ENCODE results near the gene ARHGAP23. TPM values are rescaled to one million over a fixed set of nuclear protein-coding genes. Genes with fewer than 3 reads are reported as not detected.

The ARHGAP23 gene
- total RNA-seq, 1 experiment from 2014 or later, result 97.9 TPM

- Mint-ChIP-seq H3K27me3 (ENCODE audit: low read depth) (no peaks in the 10 kb centered on the region), H3K36me3 (ENCODE audit: insufficient read depth in 1 of 3, low read depth in 3 of 3) (peaks cover 0 to 4% (median 2%) of the 10 kb centered on the region in 3 experiments; a peak in 4 of 7 replicates), H3K9me3 (no peaks in the 10 kb centered on the region), H3K4me3 (no peak overlapping the region; a peak in 1 of 5 replicates), H3K4me1 (peaks cover 52 to 58% of the 10 kb centered on the region in 2 experiments), H3K27ac (peak overlapping the region in 1 of 3 experiments; percentile 31; a peak in 2 of 7 replicates)
- H3K79me2 ChIP-seq (ENCODE audit: insufficient read depth, low read length), result peaks cover 27% of the 10 kb centered on the region; the same call in 1 of the 2 replicates
- peaks cover 11% of the 10 kb centered on the region for H3K23me2 ChIP-seq (ENCODE audit: insufficient read length, low read depth, low read length, poor library complexity, severe bottlenecking)
- H2BK15ac ChIP-seq (ENCODE audit: low read depth, low read length), result no peak overlapping the region
- TF ChIP-seq CTCF (conservative IDR thresholded peaks at IDR 0.05), result no peak
- H3K23ac ChIP-seq (ENCODE audit: insufficient read length, low read depth, low read length), result no peak overlapping the region
- H4K5ac ChIP-seq (ENCODE audit: insufficient read length, low read depth, low read length), result no peak overlapping the region
- H3K4me1 ChIP-seq (ENCODE audit: insufficient read depth, low read length), result peaks cover 8% of the 10 kb centered on the region; the same call in 1 of the 2 replicates
- H2AK5ac ChIP-seq (ENCODE audit: insufficient read length, low read length), result no peak overlapping the region
- H2BK120ac ChIP-seq (ENCODE audit: low read depth, low read length, poor library complexity, severe bottlenecking), result no peak overlapping the region
- H2BK20ac ChIP-seq (ENCODE audit: low read depth, low read length, poor library complexity, severe bottlenecking), result no peak overlapping the region
- H3K18ac ChIP-seq (ENCODE audit: insufficient read length, low read depth, low read length), result no peak overlapping the region
- no peak overlapping the region for H4K8ac ChIP-seq (replicated peaks; ENCODE audit: insufficient read length, low read depth, low read length)
- H4K91ac ChIP-seq (ENCODE audit: insufficient read length, low read depth, low read length), result no peak overlapping the region
- H3K56ac ChIP-seq (ENCODE audit: insufficient read length, low read depth, low read length), result no peak overlapping the region
- no CpG with 5 or more reads among the region's 10 CpGs for WGBS (ENCODE audit: extremely low coverage, insufficient read length, low lambda C conversion rate)
- H3T11ph ChIP-seq (ENCODE audit: low read length), result no peak overlapping the region
- no peak overlapping the region for H3K4ac ChIP-seq (ENCODE audit: low read depth, low read length)
- no peak overlapping the region for H2BK5ac ChIP-seq (ENCODE audit: insufficient read length, low read length)
- H2AFZ ChIP-seq (ENCODE audit: low read length), result no peak overlapping the region
- no peak for DNase-seq
- H3K14ac ChIP-seq (ENCODE audit: insufficient read depth, low read length), result no peak overlapping the region; the same call in 1 of the 2 replicates
- H4K20me1 ChIP-seq (ENCODE audit: control insufficient read depth, insufficient read depth, insufficient read length), result no peaks in the 10 kb centered on the region
- no peaks in the 10 kb centered on the region for H3K9me3 ChIP-seq (ENCODE audit: control insufficient read depth, low read depth, low read length)
- H3K27ac ChIP-seq (ENCODE audit: insufficient read length, low read depth, low read length), result no peak overlapping the region
- H3K9ac ChIP-seq (ENCODE audit: extremely low read depth, insufficient read length, low read length), result no peak overlapping the region
- H3K79me1 ChIP-seq (ENCODE audit: insufficient read depth, low read depth, low read length, poor library complexity, severe bottlenecking), result peaks cover 2% of the 10 kb centered on the region
- no peak overlapping the region for H2BK12ac ChIP-seq (ENCODE audit: insufficient read length, low read depth, low read length)
- H3K4me2 ChIP-seq (ENCODE audit: insufficient read depth, insufficient read length, low read length), result no peak overlapping the region
- no peaks in the 10 kb centered on the region for H3K27me3 ChIP-seq (ENCODE audit: insufficient read depth, low read length)
These were observed 3.3 kb downstream of the ARHGAP23 start for GRCh38 chr17:38431346-38432145.
